ENCODE data around the gene HSPA1B.
"Not testable (repeated sequence)": the region's sequence is repeated elsewhere in the genome, so short reads cannot be mapped to it uniquely, and the experiment has no call there.

The HSPA1B gene

GRCh38 chr6:31827286-31828079 lies at the start of gene HSPA1B:
Gene HSPA1B (plus strand): TSS chr6:31827738. CDS start chr6:31827951, 213 bp downstream.
- DNase-seq, result peak; percentile 94

- no peak for DNase-seq
These were observed 49.3 kb upstream of the HSPA1B start for GRCh38 chr6:31778193-31778592.

DNA sequence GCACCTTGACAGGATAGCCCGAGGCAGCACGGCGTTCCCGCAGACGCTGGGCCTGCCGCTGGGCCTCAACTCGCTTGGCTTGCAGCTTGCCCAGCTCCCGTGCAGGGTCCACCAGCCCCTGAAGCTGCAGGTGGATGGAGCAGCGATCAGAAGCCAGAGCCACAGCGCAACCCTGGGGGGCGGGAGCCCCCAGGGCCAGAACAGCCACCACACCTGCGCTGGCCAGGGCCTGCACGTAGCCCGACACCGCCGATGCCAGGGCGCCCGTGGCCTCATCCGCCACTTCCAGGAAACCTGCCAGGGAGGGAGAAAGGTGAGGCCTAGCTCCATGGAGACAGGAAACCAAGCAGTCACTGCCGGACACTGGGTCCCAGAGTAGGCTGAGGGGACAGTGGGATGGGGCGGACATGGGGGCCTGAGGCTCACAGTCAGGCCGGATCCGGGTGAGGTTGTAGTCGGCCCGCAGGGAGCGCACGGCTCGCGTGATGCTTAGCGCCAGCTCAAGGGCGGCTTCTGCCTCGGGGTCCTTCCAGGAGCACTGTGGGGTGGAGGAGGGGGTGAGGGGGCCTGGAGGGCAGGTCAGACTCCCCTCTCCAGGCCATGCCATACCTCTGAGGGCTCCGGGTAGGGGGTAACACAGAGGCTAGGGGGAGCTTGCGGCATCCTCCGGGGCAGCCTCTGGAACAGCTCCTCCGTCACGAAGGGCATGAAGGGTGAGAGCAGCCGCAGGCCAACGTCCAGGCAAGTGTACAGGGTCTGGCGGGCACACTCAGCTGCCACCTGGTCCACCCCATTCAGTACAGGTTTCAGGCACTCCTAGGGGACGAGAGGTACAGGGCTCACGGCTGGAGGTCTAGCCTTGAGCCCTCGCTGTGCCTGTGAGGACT lies 48.3 kb upstream of the HSPA1B start:
- DNase-seq, result no peak

DNA sequence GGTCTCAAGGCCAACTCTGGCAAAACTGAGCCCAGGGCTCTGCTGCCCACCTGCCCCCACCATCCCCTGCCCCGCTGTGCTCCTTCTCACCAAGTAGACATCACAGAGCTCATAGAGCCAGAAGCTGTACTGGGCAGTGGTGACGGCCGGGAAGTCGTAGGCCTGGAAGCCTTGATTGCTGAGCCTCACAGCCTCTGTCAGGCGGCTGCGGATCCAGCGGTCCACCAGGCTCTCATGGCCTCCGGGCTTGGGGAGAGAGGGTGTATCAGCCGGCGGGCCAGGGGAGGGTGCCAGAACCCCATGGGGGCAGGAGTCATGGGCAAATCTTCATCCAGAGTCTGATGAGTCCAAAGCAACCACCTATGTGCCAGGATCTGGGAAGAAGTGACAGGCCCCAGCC lies 47.6 kb upstream of the HSPA1B start:
- DNase-seq, result no peak

DNA sequence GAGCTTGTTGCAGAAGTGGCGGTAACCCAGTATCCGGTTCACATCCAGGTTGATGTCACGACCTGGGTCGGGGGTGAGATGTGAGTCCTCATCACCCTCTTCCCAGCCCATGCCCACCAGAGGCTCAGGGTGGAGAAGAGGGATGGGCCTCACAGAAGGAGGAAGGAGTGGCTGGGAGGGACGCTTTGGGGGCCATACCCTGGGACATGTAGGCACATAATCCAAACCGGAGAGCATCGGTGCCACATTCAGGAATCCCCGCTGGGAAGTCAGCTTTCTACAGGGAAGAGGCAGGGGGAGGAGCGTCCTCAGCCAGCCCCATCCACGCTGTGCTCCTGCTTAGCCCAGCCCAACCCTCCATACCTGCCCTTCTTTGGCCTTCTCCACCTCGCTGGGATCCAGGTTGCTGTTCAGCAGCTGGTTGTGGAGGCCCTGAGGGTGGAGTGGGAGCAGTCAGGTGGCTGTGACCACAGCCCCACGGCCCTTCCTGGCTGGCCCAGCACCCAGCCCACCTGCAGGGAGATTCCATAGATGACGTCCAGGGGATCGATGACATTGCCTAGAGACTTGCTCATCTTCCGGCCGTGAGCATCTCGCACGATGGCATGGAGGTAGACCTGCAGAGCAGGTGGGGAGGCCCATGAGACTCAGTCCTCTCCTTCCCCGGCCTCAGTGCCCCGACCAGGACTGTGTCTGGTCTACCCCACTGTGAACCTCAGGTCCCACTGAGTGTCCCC lies 46.9 kb upstream of the HSPA1B start:
- no peak for DNase-seq

- no peak for DNase-seq
These were observed 46.1 kb upstream of the HSPA1B start for GRCh38 chr6:31781244-31782125.

DNA sequence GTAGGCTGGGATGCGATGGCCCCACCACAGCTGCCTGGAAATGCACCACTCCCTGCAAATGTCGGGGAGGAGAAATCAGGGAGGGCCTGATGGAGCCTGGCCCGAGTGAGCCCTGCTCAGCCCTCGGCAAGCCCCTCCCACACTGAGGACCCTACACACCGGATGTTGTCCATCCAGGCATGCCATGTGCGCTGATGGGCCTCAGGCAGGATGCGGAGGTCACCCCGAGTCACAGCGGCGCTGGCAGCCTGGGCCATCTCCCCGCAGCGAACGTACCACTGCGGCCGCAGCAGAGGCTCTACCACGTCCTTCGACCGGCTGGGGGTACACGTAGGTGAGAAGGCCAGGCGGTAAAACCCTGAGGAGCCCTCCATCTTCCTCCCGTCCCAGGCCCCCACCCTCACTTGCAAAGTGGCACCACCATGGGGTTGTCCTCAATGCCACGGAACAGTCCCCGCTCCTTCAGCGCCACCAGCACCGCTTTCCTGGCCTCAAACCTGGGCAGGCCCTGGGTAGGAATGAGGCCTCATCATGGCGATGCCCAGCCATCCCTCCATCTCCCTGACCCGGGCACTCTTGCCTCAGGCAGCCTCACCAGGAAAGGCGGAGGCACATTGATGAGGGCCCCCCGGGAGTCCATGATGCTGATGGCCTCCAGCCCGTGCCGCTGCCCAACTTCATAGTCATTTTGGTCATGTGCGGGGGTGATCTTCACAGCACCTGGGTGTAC lies 45.2 kb upstream of the HSPA1B start:
- no peak for DNase-seq

DNA sequence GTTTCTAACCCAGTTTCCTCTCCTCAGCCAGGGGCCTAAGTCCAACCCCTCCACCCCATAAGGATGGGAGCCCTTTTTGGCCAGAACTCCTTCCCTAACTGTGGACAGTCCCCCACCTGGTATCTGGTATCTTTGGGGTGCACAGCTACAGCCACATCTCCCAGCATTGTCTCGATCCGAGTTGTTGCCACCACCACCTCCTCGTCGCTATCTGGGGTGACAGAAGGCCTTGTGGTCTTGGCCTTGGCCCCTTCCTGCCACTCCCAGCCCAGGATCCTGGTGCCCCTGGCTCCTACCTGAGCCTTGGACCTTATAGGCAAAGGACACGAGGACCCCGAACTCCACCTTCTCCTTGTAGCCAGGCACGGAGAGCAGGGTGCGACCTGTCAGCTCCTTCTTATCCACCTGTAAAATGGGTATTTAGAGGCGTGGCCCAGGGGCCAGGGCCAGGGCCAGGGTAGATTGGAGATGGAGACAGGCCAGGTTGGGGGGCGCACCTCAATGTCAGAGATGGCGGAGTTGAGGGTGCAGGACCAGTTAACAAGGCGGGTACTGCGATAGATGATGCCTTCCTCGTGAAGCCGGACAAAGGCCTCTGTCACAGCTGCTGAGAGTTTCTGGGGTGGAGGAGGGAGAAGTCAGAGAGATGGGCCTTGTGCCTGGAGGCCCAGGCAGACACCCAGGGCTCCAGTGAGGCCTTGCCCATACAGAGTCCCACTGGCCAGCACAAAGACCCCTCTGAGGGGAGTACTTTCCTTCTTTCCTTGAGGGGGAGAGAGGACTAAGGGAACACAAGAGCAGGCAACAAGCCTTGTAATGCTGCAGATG lies 43.2 kb upstream of the HSPA1B start:
- no peak for DNase-seq

DNA sequence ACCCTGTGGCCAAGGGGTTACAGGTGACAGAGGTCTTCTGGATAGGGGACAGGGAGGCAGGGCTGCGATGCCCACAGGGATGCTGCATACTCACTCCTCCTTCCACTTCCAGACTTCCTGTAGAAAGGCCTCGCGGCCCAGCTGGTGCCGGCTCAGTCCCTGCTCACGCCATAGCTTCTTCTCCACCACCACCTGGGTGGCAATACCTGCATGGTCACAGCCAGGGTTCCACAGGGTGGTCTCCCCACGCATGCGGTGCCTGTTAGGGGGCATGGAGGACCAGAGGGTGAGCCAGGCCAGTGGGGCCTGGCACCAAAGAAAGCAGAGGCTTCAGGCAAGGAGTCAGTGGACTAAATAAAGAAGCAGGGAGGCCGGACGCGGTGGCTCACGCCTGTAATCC lies 42.1 kb upstream of the HSPA1B start:
- no peak for DNase-seq

DNA sequence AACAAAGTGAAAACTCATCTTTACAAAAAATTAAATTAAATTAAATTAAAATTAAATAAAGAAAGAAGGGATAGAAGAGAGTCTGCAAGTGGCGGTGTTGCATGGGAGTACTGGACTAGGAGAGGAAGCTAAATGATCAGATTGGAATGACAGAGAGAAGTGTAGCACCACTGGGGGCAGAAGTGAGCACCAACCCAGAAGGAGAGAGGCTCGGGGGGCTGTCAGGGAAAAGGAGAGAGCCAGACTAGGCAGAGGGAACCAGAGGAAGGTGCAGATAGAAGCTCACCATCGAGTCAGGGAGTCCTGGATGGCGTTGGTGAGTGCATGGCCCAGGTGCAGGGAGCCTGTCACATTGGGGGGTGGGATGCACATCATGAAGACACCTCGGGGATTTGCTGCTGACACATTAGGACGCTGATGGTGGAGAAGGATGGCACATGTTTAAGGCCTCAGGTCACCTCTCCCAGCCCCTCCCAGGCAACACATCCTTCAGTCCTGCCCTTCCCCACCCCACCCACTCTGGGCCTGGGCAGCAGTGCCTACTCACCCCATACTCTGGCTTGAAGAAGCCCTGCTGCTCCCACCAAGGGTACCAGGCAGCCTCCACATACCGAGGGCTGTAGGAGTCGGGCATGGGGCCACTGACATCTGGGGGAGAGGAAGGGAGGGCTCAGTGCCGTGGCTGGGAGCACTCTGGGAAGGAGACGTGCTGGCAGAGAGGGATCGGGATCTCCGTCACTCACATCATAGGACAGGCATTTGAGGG lies 36.0 kb upstream of the HSPA1B start:
- no peak for DNase-seq

GRCh38 chr6:31792090-31792374 lies 35.5 kb upstream of the HSPA1B start:
- no peak for DNase-seq

DNA sequence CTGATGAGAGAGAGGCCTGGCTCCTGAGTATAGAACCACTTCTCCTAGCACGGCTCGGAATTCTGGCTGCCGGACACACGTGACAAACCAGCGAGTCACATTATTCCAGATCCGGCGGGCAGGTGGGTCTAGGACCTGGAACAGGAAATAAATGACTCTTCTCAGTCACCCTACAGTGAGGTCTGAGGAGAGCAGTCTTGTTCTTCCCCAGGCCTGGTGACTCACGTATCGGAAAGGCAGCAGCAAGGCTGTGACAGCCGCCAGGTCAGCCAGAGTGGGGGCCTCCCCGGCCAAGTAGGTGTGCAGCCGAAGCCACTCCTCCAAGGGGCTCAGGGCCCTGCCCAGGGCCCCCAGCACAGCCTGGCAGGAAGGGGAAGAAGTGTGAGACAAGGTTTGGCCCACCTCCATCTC lies 34.8 kb upstream of the HSPA1B start:
- DNase-seq, result no peak

DNA sequence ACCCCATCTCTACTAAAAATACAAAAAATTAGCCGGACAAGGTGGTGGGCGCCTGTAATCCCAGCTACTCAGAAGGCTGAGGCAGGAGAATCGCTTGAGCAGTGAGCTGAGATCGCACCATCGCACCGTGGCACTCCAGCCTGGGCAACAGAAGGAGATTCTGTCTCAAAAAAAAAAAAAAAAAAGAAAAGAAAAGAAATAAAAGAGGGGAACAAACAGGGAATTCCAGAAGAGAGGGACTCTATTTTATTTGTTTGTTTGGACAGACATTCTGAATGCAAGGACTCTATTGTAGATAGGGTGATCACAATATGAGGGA lies 33.7 kb upstream of the HSPA1B start:
- DNase-seq, result not testable (repeated sequence)

- DNase-seq, result no peak
These were observed 33.2 kb upstream of the HSPA1B start for GRCh38 chr6:31794294-31794865.

- DNase-seq, result no peak
These were observed 32.5 kb upstream of the HSPA1B start for GRCh38 chr6:31794866-31795615.

DNA sequence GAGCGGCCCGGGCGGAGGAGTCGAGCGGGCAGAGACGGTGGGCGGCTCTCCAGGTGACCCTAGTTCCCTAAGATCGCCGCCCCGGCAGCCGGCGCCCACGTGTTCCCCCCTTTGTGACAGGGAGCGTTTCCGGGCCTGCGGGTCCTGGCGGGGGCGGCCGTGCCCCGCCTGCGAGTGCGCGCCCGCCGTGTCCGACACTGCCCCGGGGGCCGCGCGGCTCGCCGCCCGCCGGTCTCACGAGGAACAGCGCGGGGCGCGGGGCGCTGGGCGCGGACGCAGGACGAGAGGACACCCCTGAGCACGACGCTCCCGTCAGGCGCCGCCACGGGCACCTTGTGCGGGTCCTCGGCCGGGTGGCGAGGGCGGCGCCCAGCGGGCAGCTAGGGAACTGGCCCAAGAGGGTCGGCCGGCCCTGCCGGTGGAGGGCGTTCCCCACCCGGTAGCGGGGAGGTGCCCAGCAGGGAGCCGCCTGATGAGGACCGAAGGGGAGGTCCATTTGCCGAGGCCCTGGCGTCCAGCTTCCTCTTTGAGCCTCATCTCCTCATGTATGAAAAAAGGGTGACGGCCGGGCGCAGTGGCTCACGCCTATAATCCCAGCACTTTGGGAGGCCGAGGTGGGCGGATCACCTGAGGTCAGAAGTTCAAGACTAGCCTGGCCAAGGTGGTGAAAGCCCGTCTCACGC lies 31.8 kb upstream of the HSPA1B start, which contains the start of gene VARS1:
Gene VARS1, minus strand, starts transcription at position 137 of the 683 bp plus-strand sequence. CDS start 535 bp downstream, outside the sequence.
- peak; percentile 89 for DNase-seq

DNA sequence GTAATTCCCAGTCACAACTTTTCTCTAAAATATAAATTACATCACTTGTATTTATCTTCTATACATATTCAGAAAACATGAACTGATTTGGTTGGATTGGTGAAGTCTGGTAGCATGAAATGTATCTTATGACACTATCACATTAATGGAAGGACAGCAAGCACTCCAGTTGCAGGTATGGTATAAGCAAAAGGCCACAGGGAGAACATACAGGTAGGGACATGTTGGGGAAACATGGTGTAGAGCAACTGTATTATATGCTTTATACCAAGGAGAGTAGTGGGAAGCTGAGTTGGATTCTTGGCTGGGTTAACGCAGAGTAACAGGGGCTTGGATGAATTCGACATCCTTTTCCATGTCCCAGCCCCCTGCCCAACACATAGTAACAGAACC lies 30.5 kb upstream of the HSPA1B start:
- DNase-seq, result no peak

DNA sequence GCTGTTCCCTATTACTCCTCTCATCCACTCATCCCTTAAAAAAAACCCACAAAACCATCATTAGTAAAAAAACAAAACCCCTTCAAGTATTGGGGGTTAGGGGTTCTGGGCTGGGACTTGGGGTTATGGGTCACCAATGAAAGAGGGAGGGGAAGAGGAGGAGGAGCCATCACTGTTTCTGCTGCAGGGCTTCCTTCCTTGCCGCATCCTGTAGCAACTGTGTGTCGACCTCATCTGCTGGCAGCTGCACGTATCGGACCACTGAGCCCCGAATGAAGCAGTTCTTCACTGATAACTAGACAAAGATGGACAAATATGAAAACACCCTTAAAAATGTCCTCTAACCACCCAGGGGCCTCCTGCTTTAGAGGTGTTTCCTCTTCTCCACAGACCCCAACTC lies 29.9 kb upstream of the HSPA1B start:
- peak; percentile 65 for DNase-seq

All from CD4-positive, alpha-beta T cell treated with Interleukin-12 subunit alpha and Interleukin-12 subunit beta, for 1 hour (primary cell).